Bronchial epithelial cell (primary cell): ENCODE measurements around the gene SLC26A11. TPM values are rescaled to one million over a fixed set of nuclear protein-coding genes. Genes with fewer than 3 reads are reported as not detected.
A peak's percentile ranks its signal among the peaks of the same experiment; 100 is the strongest.
"Not testable (repeated sequence)": the region's sequence is repeated elsewhere in the genome, so short reads cannot be mapped to it uniquely, and the experiment has no call there.

ENCODE experiments used
- DNase-seq: peaks from one replicate; pipeline ENCODE4 v3.0.0-alpha.2; 2010; ENCODE audit warnings: low read depth
- FAIRE-seq: peaks from 2 replicates; lab custom pipeline; 2011; peaks lifted over from hg19 to GRCh38; lab: Jason Lieb, UNC
- H3K27me3 ChIP-seq: 2 replicates; pipeline ENCODE4 v1.5.1; 2011; ENCODE audit warnings: low read length; ENCODE audit not compliant: control insufficient read depth, insufficient read depth
- H3K36me3 ChIP-seq: 2 replicates; pipeline ENCODE4 v1.5.1; 2011; ENCODE audit warnings: low read length; ENCODE audit not compliant: control insufficient read depth, insufficient read depth
- H3K4me3 ChIP-seq: 2 replicates; pipeline ENCODE4 v1.5.1; 2011; ENCODE audit warnings: mild to moderate bottlenecking, low read depth, low read length, control low read depth
- total RNA-seq: library from RNA; depleted of rRNA; stranded (reverse); fragments of >200 nt; gene quantifications from 2 replicates; pipeline ENCODE4 v1.2.1, GENCODE V29; 2014
- TF ChIP-seq, protein P1 (sequence below): IDR thresholded peaks from 2 replicates; pipeline ENCODE4 v1.5.1; 2011; ENCODE audit warnings: mild to moderate bottlenecking, moderate library complexity, low read length, control low read depth, inconsistent platforms; ENCODE audit not compliant: insufficient read depth, severe bottlenecking

SLC26A11 gene
- total RNA-seq, 1 donor from 2014 or later, result 1.3 TPM

DNA sequence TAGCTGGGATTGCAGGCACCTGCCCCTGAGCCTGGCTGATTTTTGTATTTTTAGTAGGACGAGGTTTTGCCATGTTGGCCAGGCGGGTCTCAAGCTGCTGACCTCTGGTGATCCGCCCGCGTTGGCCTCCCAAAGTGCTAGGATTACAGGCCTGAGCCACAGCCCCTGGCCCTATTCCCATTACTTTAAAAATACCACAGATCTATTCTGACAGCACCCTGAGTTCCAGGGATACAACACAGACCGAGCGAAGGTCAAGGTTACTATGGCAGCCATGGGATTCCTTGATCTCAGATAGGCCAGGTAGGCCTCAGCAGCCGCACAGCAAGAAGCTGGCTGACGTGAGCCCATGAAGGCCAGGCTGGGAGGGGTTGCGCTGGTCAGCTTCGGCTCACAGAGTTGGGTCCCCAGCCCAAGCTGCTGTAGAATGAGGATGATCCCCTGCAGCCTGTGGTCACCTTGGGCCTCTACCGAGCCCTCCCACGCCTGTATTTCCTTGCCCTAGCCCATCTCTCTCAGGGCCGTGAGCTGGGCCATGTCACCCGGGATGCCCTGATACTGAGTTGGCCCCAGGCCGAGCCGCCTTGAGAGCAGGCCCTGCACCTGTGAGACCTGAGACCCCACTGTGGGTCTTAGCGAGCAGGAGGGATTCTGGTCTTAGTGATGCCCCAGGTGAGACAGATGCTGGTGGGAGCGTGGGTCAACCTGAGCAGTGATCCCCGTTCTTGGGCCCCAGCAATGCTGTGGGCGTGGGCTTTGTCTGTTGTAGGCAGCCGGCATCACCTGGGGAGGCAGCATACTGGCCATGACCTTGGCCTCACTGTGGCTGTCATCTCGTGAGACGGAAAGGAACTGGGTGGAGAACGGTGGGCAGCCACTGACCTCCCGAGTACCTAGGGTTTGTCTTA lies 23.6 kb downstream of the SLC26A11 start:
- FAIRE-seq, result no peak
- no peaks in the 10 kb centered on the region for H3K36me3 ChIP-seq
- no peak for DNase-seq
- TF ChIP-seq, protein P1, sequence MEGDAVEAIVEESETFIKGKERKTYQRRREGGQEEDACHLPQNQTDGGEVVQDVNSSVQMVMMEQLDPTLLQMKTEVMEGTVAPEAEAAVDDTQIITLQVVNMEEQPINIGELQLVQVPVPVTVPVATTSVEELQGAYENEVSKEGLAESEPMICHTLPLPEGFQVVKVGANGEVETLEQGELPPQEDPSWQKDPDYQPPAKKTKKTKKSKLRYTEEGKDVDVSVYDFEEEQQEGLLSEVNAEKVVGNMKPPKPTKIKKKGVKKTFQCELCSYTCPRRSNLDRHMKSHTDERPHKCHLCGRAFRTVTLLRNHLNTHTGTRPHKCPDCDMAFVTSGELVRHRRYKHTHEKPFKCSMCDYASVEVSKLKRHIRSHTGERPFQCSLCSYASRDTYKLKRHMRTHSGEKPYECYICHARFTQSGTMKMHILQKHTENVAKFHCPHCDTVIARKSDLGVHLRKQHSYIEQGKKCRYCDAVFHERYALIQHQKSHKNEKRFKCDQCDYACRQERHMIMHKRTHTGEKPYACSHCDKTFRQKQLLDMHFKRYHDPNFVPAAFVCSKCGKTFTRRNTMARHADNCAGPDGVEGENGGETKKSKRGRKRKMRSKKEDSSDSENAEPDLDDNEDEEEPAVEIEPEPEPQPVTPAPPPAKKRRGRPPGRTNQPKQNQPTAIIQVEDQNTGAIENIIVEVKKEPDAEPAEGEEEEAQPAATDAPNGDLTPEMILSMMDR, result no peak
- H3K27me3 ChIP-seq, result no peaks in the 10 kb centered on the region
- no peak overlapping the region for H3K4me3 ChIP-seq

- not testable (repeated sequence) for DNase-seq
These were observed 24.2 kb downstream of the SLC26A11 start for GRCh38 chr17:80244448-80244847.

GRCh38 chr17:80244871-80245509 lies 24.8 kb downstream of the SLC26A11 start:
- TF ChIP-seq, protein P1, result no peak
- no peaks in the 10 kb centered on the region for H3K36me3 ChIP-seq

More at GRCh38 chr17:80244448-80244847, 24.2 kb downstream of the SLC26A11 start:
- H3K27me3 ChIP-seq, H3K4me3 ChIP-seq, FAIRE-seq, H3K36me3 ChIP-seq: not testable (repeated sequence)

GRCh38 chr17:80245566-80246265 lies 25.5 kb downstream of the SLC26A11 start:
- no peak overlapping the region for H3K4me3 ChIP-seq
- H3K36me3 ChIP-seq, result no peaks in the 10 kb centered on the region
- no peak for DNase-seq
- no peak for FAIRE-seq
- TF ChIP-seq, protein P1, result no peak
- H3K27me3 ChIP-seq, result no peaks in the 10 kb centered on the region

More at GRCh38 chr17:80244871-80245509, 24.8 kb downstream of the SLC26A11 start:
- FAIRE-seq, result no peak
- no peaks in the 10 kb centered on the region for H3K27me3 ChIP-seq
- no peak for DNase-seq
- no peak overlapping the region for H3K4me3 ChIP-seq

- DNase-seq, result no peak
- FAIRE-seq, result peak; percentile 76
- Histone ChIP-seq H3K27me3 (no peaks in the 10 kb centered on the region), H3K36me3 (no peaks in the 10 kb centered on the region), H3K4me3 (no peak overlapping the region)
- TF ChIP-seq, protein P1, result no peak
These were observed 26.0 kb downstream of the SLC26A11 start for GRCh38 chr17:80246266-80246681.

DNA sequence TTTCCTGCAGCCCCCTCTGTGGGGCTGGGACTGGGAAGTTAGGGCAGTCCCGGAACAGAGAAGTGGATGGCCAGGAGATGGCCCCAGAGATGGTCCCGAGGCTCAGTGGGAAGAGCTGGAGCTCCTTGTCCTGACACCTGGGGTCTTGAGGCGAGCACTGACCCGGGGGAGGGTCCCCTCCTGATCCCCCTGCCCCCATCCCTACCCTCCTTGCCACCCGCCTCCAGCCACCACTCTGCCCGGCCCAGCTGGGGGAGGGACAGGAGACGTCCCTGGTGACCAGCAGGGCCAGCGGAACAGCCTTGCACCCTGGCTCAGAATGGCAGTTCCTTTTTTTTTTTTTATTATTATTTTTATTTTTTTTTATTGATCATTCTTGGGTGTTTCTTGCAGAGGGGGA lies 26.5 kb downstream of the SLC26A11 start:
- Histone ChIP-seq H3K4me3 (no peak overlapping the region), H3K27me3 (no peaks in the 10 kb centered on the region), H3K36me3 (no peaks in the 10 kb centered on the region)
- DNase-seq, result no peak
- FAIRE-seq, result no peak
- TF ChIP-seq, protein P1, result no peak
